H9 (cell line): Measurements from ENCODE around the gene ZNF37A. TPM values are rescaled to one million over a fixed set of nuclear protein-coding genes. Genes with fewer than 3 reads are reported as not detected.

Source experiments
- DNase-seq: peaks from one replicate; pipeline ENCODE4 v3.0.0-alpha.2; 2017
- H2AFZ ChIP-seq: one replicate; pipeline ENCODE4 v1.6.1; 2013; ENCODE audit warnings: mild to moderate bottlenecking, low read length, control low read depth, moderate library complexity
- H2AK5ac ChIP-seq: 2 replicates; pipeline ENCODE4 v1.6.1; 2013; ENCODE audit warnings: low read length, control low read depth, mixed read lengths; ENCODE audit not compliant: insufficient read length
- H2BK120ac ChIP-seq: one replicate; pipeline ENCODE4 v1.6.1; 2013; ENCODE audit warnings: low read depth, mild to moderate bottlenecking, low read length, control low read depth, inconsistent platforms; ENCODE audit not compliant: poor library complexity, severe bottlenecking
- H2BK12ac ChIP-seq: 2 replicates; pipeline ENCODE4 v1.6.1; 2013; ENCODE audit warnings: low read length, control low read depth, mixed read lengths, low read depth; ENCODE audit not compliant: insufficient read length
- H2BK15ac ChIP-seq: 2 replicates; pipeline ENCODE4 v1.6.1; 2013; ENCODE audit warnings: low read depth, low read length, control low read depth
- H2BK20ac ChIP-seq: one replicate; pipeline ENCODE4 v1.6.1; 2013; ENCODE audit warnings: low read depth, mild to moderate bottlenecking, low read length, control low read depth, inconsistent platforms; ENCODE audit not compliant: poor library complexity, severe bottlenecking
- H2BK5ac ChIP-seq: 2 replicates; pipeline ENCODE4 v1.6.1; 2013; ENCODE audit warnings: low read length, control low read depth, mixed read lengths; ENCODE audit not compliant: insufficient read length
- H3K14ac ChIP-seq: 2 replicates; pipeline ENCODE4 v1.6.1; 2013; ENCODE audit warnings: low read length, control low read depth; ENCODE audit not compliant: insufficient read depth
- H3K18ac ChIP-seq: 2 replicates; pipeline ENCODE4 v1.6.1; 2013; ENCODE audit warnings: low read depth, mild to moderate bottlenecking, mixed read lengths, low read length, control low read depth; ENCODE audit not compliant: insufficient read length
- H3K23ac ChIP-seq: 2 replicates; pipeline ENCODE4 v1.6.1; 2013; ENCODE audit warnings: low read length, control low read depth, mixed read lengths, low read depth; ENCODE audit not compliant: insufficient read length
- H3K23me2 ChIP-seq: 2 replicates; pipeline ENCODE4 v1.6.1; 2013; ENCODE audit warnings: low read depth, mild to moderate bottlenecking, mixed read lengths, low read length, control low read depth; ENCODE audit not compliant: insufficient read length, poor library complexity, severe bottlenecking
- H3K27ac ChIP-seq: 2 replicates; pipeline ENCODE4 v1.5.1; 2013; ENCODE audit warnings: low read length, control low read depth, mixed read lengths, low read depth; ENCODE audit not compliant: insufficient read length
- H3K27me3 ChIP-seq: 2 replicates; pipeline ENCODE4 v1.6.1; 2013; ENCODE audit warnings: low read length, control low read depth, inconsistent platforms; ENCODE audit not compliant: insufficient read depth
- H3K4ac ChIP-seq: 2 replicates; pipeline ENCODE4 v1.6.1; 2013; ENCODE audit warnings: low read depth, mild to moderate bottlenecking, control low read depth, inconsistent platforms, low read length, moderate library complexity
- H3K4me1 ChIP-seq: 2 replicates; pipeline ENCODE4 v1.6.1; 2013; ENCODE audit warnings: low read length, control low read depth, inconsistent platforms; ENCODE audit not compliant: insufficient read depth
- H3K4me2 ChIP-seq: 2 replicates; pipeline ENCODE4 v1.6.1; 2013; ENCODE audit warnings: low read length, control low read depth, mixed read lengths; ENCODE audit not compliant: insufficient read length, insufficient read depth
- H3K56ac ChIP-seq: 2 replicates; pipeline ENCODE4 v1.6.1; 2013; ENCODE audit warnings: low read depth, mild to moderate bottlenecking, mixed read lengths, low read length, control low read depth; ENCODE audit not compliant: insufficient read length
- H3K79me1 ChIP-seq: 2 replicates; pipeline ENCODE4 v1.6.1; 2013; ENCODE audit warnings: low read depth, mild to moderate bottlenecking, moderate library complexity, low read length, control low read depth, inconsistent platforms; ENCODE audit not compliant: insufficient read depth, poor library complexity, severe bottlenecking
- H3K79me2 ChIP-seq: 2 replicates; pipeline ENCODE4 v1.6.1; 2013; ENCODE audit warnings: low read length, control low read depth, inconsistent platforms; ENCODE audit not compliant: insufficient read depth
- H3K9ac ChIP-seq: 2 replicates; pipeline ENCODE4 v1.6.1; 2013; ENCODE audit warnings: low read length, control low read depth, mixed read lengths; ENCODE audit not compliant: insufficient read length; ENCODE audit errors: extremely low read depth
- H3K9me3 ChIP-seq: one replicate; pipeline ENCODE4 v1.6.1; 2013; ENCODE audit warnings: low read depth, low read length, inconsistent platforms; ENCODE audit not compliant: control insufficient read depth
- H3T11ph ChIP-seq: one replicate; pipeline ENCODE4 v1.6.1; 2013; ENCODE audit warnings: mild to moderate bottlenecking, low read length, control low read depth, inconsistent platforms
- H4K20me1 ChIP-seq: one replicate; pipeline ENCODE4 v1.6.1; 2013; ENCODE audit not compliant: control insufficient read depth, insufficient read length, insufficient read depth
- H4K5ac ChIP-seq: 2 replicates; pipeline ENCODE4 v1.6.1; 2013; ENCODE audit warnings: low read depth, mild to moderate bottlenecking, mixed read lengths, low read length, control low read depth; ENCODE audit not compliant: insufficient read length
- H4K8ac ChIP-seq: replicated peaks from 2 replicates; pipeline ENCODE4 v1.6.1; 2013; ENCODE audit warnings: low read length, control low read depth, mixed read lengths, low read depth; ENCODE audit not compliant: insufficient read length
- H4K91ac ChIP-seq: 2 replicates; pipeline ENCODE4 v1.6.1; 2013; ENCODE audit warnings: low read depth, mild to moderate bottlenecking, moderate library complexity, mixed read lengths, low read length, control low read depth; ENCODE audit not compliant: insufficient read length
- H3K27ac Mint-ChIP-seq, 3 experiments: 2 replicates in 2 of 3; 3 replicates in 1 of 3; pipeline ENCODE4 v1.8.0; 2020 to 2021; ENCODE audit warnings: mixed read lengths in 3 of 3, mild to moderate bottlenecking in 1 of 3, moderate library complexity in 1 of 3
- H3K27me3 Mint-ChIP-seq: 2 replicates; pipeline ENCODE4 v1.8.0; 2021; ENCODE audit warnings: low read depth, mild to moderate bottlenecking, moderate library complexity, mixed read lengths
- H3K36me3 Mint-ChIP-seq, 3 experiments: 2 replicates in 2 of 3; 3 replicates in 1 of 3; pipeline ENCODE4 v1.8.0; 2020 to 2021; ENCODE audit warnings: low read depth in 3 of 3, mixed read lengths in 3 of 3; ENCODE audit not compliant: insufficient read depth in 1 of 3
- H3K4me1 Mint-ChIP-seq, 2 experiments: 2 replicates each; pipeline ENCODE4 v1.8.0; 2020; ENCODE audit warnings: mixed read lengths in 2 of 2
- H3K4me3 Mint-ChIP-seq, 2 experiments: 2 replicates in 1 of 2; 3 replicates in 1 of 2; pipeline ENCODE4 v1.8.0; 2020 to 2021; ENCODE audit warnings: mild to moderate bottlenecking in 2 of 2, mixed read lengths in 2 of 2, moderate library complexity in 1 of 2
- H3K9me3 Mint-ChIP-seq, 2 experiments: 2 replicates in 1 of 2; 3 replicates in 1 of 2; pipeline ENCODE4 v1.8.0; 2020; ENCODE audit warnings: mild to moderate bottlenecking in 2 of 2, mixed read lengths in 2 of 2, moderate library complexity in 1 of 2
- WGBS: extraction: QIAGEN DNeasy Blood & Tissue Kit; methylation state at CpG from one replicate; pipeline ENCODE4 v1.1.7; 2013; ENCODE audit warnings: missing lambda C conversion rate, low lambda C conversion rate, mixed read lengths; ENCODE audit not compliant: insufficient read length; ENCODE audit errors: extremely low coverage; 5-methylcytosine and 5-hydroxymethylcytosine counted together
- total RNA-seq: library from RNA; stranded (reverse); gene quantifications from 2 replicates; pipeline ENCODE4 v1.2.1, GENCODE V29; 2021
- TF ChIP-seq, protein P1 (sequence below): fragments of 200-600 bp; sonication (generic); conservative IDR thresholded peaks from 3 replicates; pipeline ENCODE4 v1.8.0; 2021; ENCODE audit warnings: antibody characterized with exemption, mild to moderate bottlenecking

The ZNF37A gene
- total RNA-seq, 1 experiment from 2014 or later: 9.5 TPM

DNA sequence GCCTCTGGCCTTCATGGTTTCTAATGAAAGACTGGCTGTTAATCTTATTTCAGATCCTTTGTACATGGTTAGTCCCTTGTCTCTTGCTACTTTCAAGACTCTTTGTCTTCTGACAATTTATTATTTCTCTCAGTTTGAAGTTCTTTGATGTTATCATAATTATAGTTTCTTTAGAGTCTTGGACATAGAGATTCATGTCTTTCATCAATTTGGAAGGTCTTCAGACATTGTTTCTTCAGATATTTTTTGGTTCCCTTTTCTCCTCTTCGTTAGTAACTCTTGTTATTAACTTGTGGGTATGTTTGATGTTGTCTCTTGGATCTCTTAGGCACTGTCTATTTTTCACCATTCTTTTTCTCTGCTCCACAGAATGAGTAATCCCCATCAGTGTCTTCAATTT lies 8.7 kb downstream of the ZNF37A start:
- no peak overlapping the region for H2BK15ac ChIP-seq
- TF ChIP-seq, protein P1, sequence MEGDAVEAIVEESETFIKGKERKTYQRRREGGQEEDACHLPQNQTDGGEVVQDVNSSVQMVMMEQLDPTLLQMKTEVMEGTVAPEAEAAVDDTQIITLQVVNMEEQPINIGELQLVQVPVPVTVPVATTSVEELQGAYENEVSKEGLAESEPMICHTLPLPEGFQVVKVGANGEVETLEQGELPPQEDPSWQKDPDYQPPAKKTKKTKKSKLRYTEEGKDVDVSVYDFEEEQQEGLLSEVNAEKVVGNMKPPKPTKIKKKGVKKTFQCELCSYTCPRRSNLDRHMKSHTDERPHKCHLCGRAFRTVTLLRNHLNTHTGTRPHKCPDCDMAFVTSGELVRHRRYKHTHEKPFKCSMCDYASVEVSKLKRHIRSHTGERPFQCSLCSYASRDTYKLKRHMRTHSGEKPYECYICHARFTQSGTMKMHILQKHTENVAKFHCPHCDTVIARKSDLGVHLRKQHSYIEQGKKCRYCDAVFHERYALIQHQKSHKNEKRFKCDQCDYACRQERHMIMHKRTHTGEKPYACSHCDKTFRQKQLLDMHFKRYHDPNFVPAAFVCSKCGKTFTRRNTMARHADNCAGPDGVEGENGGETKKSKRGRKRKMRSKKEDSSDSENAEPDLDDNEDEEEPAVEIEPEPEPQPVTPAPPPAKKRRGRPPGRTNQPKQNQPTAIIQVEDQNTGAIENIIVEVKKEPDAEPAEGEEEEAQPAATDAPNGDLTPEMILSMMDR: no peak
- no peak overlapping the region for H3K4ac ChIP-seq
- no peak overlapping the region for H2BK20ac ChIP-seq
- H3K9ac ChIP-seq: no peak overlapping the region
- no peak overlapping the region for H3T11ph ChIP-seq
- H3K9me3 ChIP-seq: peaks cover 36% of the 10 kb centered on the region
- peaks cover 85 to 90% of the 10 kb centered on the region in 2 experiments for H3K9me3 Mint-ChIP-seq
- H2BK12ac ChIP-seq: no peak overlapping the region
- H3K4me1 Mint-ChIP-seq: no peaks in the 10 kb centered on the region
- no peak overlapping the region for H3K23ac ChIP-seq
- H4K20me1 ChIP-seq: no peaks in the 10 kb centered on the region
- H3K27me3 ChIP-seq: no peaks in the 10 kb centered on the region
- no peak overlapping the region for H3K56ac ChIP-seq
- H2AK5ac ChIP-seq: no peak overlapping the region
- no peak overlapping the region for H2BK120ac ChIP-seq
- H3K27ac Mint-ChIP-seq: no peak overlapping the region
- no peaks in the 10 kb centered on the region for H3K79me2 ChIP-seq
- peaks cover 1% of the 10 kb centered on the region; the same call in 1 of the 2 replicates for H3K27me3 Mint-ChIP-seq
- H3K27ac ChIP-seq: no peak overlapping the region
- no peak overlapping the region for H3K4me3 Mint-ChIP-seq
- H2BK5ac ChIP-seq: no peak overlapping the region
- no peak for DNase-seq
- H2AFZ ChIP-seq: no peak overlapping the region
- H3K36me3 Mint-ChIP-seq: peaks cover 84 to 95% (median 89%) of the 10 kb centered on the region in 3 experiments
- H3K23me2 ChIP-seq: no peaks in the 10 kb centered on the region
- H3K18ac ChIP-seq: no peak overlapping the region
- H3K14ac ChIP-seq: no peak overlapping the region
- H3K4me2 ChIP-seq: no peak overlapping the region
- no peaks in the 10 kb centered on the region for H3K79me1 ChIP-seq
- H3K4me1 ChIP-seq: no peaks in the 10 kb centered on the region
- no peak overlapping the region for H4K5ac ChIP-seq
- H4K91ac ChIP-seq: no peak overlapping the region
- WGBS: no CpG with 5 or more reads among the region's 1 CpG
- no peak overlapping the region for H4K8ac ChIP-seq
